K562 (cell line): ENCODE data around the gene DNM1. TPM values are rescaled to one million over a fixed set of nuclear protein-coding genes. Genes with fewer than 3 reads are reported as not detected.

Experiments used
- ARID3A ChIP-seq: IDR thresholded peaks from 2 replicates; pipeline ENCODE4 v1.6.1; 2012; ENCODE audit warnings: low read depth, low read length, improper control_type of control experiment, borderline replicate concordance
- CHCHD3 ChIP-seq: fragments of 250-450 bp; sonication (Bioruptor Pico); IDR thresholded peaks from 2 replicates; pipeline ENCODE4 v2.1.2; 2022; ENCODE audit warnings: mild to moderate bottlenecking
- ELF1 ChIP-seq: fragments of 200-800 bp; sonication (Bioruptor generic); IDR thresholded peaks from 2 replicates; pipeline ENCODE4 v1.6.1; 2016; ENCODE audit warnings: missing genetic modification characterization, missing compliant biosample characterization
- FIP1L1 ChIP-seq: fragments of 200-400 bp; formaldehyde crosslinking; IDR thresholded peaks from 2 replicates; pipeline ENCODE4 v1.6.1; 2018; ENCODE audit warnings: mild to moderate bottlenecking, low read depth, low read length; ENCODE audit not compliant: poor library complexity, severe bottlenecking
- FOXA1 ChIP-seq: fragments of 450-650 bp; IDR thresholded peaks from 2 replicates; pipeline ENCODE4 v1.6.1; 2016; ENCODE audit warnings: mild to moderate bottlenecking, borderline replicate concordance
- HCFC1 ChIP-seq: IDR thresholded peaks from 2 replicates; pipeline ENCODE4 v1.6.1; 2012; ENCODE audit warnings: low read depth, low read length, improper control_type of control experiment
- HDAC6 ChIP-seq: IDR thresholded peaks from 2 replicates; pipeline ENCODE4 v1.6.1; 2012; ENCODE audit warnings: low read depth, mild to moderate bottlenecking, control low read depth, inconsistent platforms, low read length, moderate library complexity
- HES1 ChIP-seq: fragments of 450-650 bp; IDR thresholded peaks from 2 replicates; pipeline ENCODE4 v1.6.1; 2016; ENCODE audit warnings: low read depth, mild to moderate bottlenecking, moderate library complexity
- KDM2B ChIP-seq: fragments of 250-450 bp; sonication (Bioruptor Pico); IDR thresholded peaks from 2 replicates; pipeline ENCODE4 v1.8.0; 2021; ENCODE audit warnings: mild to moderate bottlenecking, moderate library complexity
- LARP7 ChIP-seq: fragments of 450-650 bp; IDR thresholded peaks from 2 replicates; pipeline ENCODE4 v1.6.1; 2016
- NCOR1 ChIP-seq: fragments of 450-650 bp; IDR thresholded peaks from 2 replicates; pipeline ENCODE4 v1.6.1; 2016; ENCODE audit warnings: mild to moderate bottlenecking, moderate library complexity
- PHF8 ChIP-seq: fragments of 200-600 bp; sonication (generic); IDR thresholded peaks from 2 replicates; pipeline ENCODE4 v1.6.1; 2012; ENCODE audit warnings: mixed run types, mild to moderate bottlenecking, inconsistent platforms, low read length, moderate library complexity, borderline replicate concordance
- POLR2G ChIP-seq: fragments of 200-400 bp; formaldehyde crosslinking; IDR thresholded peaks from 2 replicates; pipeline ENCODE4 v1.6.1; 2017; ENCODE audit warnings: low read depth, mild to moderate bottlenecking, antibody characterized with exemption, low read length, moderate library complexity
- PPARD ChIP-seq: fragments of 250-450 bp; sonication (Bioruptor Pico); IDR thresholded peaks from 2 replicates; pipeline ENCODE4 v1.8.0; 2022; ENCODE audit warnings: inconsistent platforms, mild to moderate bottlenecking, moderate library complexity
- SMARCC2 ChIP-seq: fragments of 450-650 bp; IDR thresholded peaks from 2 replicates; pipeline ENCODE4 v1.6.1; 2017; ENCODE audit warnings: antibody characterized with exemption, moderate library complexity, mild to moderate bottlenecking, low read depth
- TAF15 ChIP-seq: fragments of 200-400 bp; formaldehyde crosslinking; IDR thresholded peaks from 2 replicates; pipeline ENCODE4 v1.6.1; 2017; ENCODE audit warnings: mild to moderate bottlenecking, low read depth, low read length, moderate library complexity
- TEAD2 ChIP-seq: fragments of 450-650 bp; IDR thresholded peaks from 2 replicates; pipeline ENCODE4 v1.6.1; 2016; ENCODE audit warnings: missing genetic modification characterization, control low read depth, missing compliant biosample characterization
- ZNF212 ChIP-seq: fragments of 450-650 bp; formaldehyde crosslinking; IDR thresholded peaks from 2 replicates; pipeline ENCODE4 v1.4.0; 2020; ENCODE audit warnings: mild to moderate bottlenecking
- ZNF444 ChIP-seq: fragments of 250-450 bp; sonication (Bioruptor Pico); IDR thresholded peaks from 2 replicates; pipeline ENCODE4 v1.4.0; 2020; ENCODE audit warnings: mild to moderate bottlenecking, moderate library complexity
- ZNF551 ChIP-seq: fragments of 250-450 bp; sonication (Bioruptor Pico); IDR thresholded peaks from 2 replicates; pipeline ENCODE4 v1.5.0; 2021; ENCODE audit warnings: mild to moderate bottlenecking, moderate library complexity
- ZNF57 ChIP-seq: fragments of 450-650 bp; formaldehyde crosslinking; IDR thresholded peaks from 2 replicates; pipeline ENCODE4 v1.4.0; 2020; ENCODE audit warnings: mild to moderate bottlenecking, moderate library complexity
- ZNF695 ChIP-seq: fragments of 450-650 bp; formaldehyde crosslinking; IDR thresholded peaks from 2 replicates; pipeline ENCODE4 v1.4.0; 2020; ENCODE audit warnings: mild to moderate bottlenecking, moderate library complexity
- polyA plus RNA-seq, 8 experiments: library from polyadenylated mRNA; depleted of rRNA in 4 of 8; stranded (reverse) in 5 of 8; unstranded in 3 of 8; fragments of >200 nt; fragmentation: Nextera tagmentation in 2 of 8; fragmentation: Illumina TruSeq in 1 of 8; extraction: Ambion mirVana in 2 of 8; extraction: Trizol in 1 of 8; gene quantifications; 2 replicates each; pipeline versions ENCODE4 v1.2.1 to v1.2.3, GENCODE V29; 2011 to 2014; ENCODE audit warnings: inconsistent platforms in 1 of 8, missing spikeins in 1 of 8
- total RNA-seq, 7 experiments: library from RNA; depleted of rRNA in 6 of 7; stranded (reverse); fragments of >200 nt in 6 of 7; fragmentation: Illumina TruSeq in 2 of 7; extraction: Trizol in 2 of 7; gene quantifications; 2 replicates each; pipeline versions ENCODE4 v1.2.1 to v1.2.3, GENCODE V29; 2011 to 2021; ENCODE audit warnings: low replicate concordance in 1 of 7
- TF ChIP-seq, protein P1 (sequence below): sonication (generic); formaldehyde crosslinking; IDR thresholded peaks from 2 replicates; pipeline ENCODE4 v1.8.0; 2023; ENCODE audit warnings: mild to moderate bottlenecking, missing genetic modification reagents
- TF ChIP-seq, protein P2 (sequence below): fragments of 250-450 bp; sonication (Bioruptor Pico); IDR thresholded peaks from 2 replicates; pipeline ENCODE4 v1.4.0; 2020

Gene DNM1
- total and polyA plus RNA-seq, 9 of the 15 experiments (the other 6 are each of a cell fraction or from before 2014, with no cell fraction given), result 0.39 to 23.1 (median 9.1) TPM

GRCh38 chr9:128203024-128203706 is at the start of gene DNM1 (continued):
- TF ChIP-seq HCFC1 (peak; percentile 99), CHCHD3 (CRISPR knock-in tag) (no peak), TAF15 (no peak), LARP7 (peak; percentile 66; the same call in 1 of the 2 replicates), HDAC6 (peak; percentile 66; the same call in 1 of the 2 replicates), PHF8 (peak; percentile 73; the same call in 1 of the 2 replicates), ZNF695 (CRISPR knock-in tag) (peak; percentile 62; the same call in 1 of the 2 replicates), TEAD2 (tag) (no peak), SMARCC2 (no peak), ELF1 (tag) (no peak), FIP1L1 (peak; percentile 55), NCOR1 (no peak), FOXA1 (no peak), ZNF212 (CRISPR knock-in tag) (0 out of 2 replicates have a peak, but pooled peaks have one; percentile 34), ZNF444 (no peak), HES1 (no peak), ZNF57 (CRISPR knock-in tag) (0 out of 2 replicates have a peak, but pooled peaks have one; percentile 73), KDM2B (CRISPR knock-in tag) (peak; percentile 97), PPARD (CRISPR knock-in tag) (peak; percentile 74), ZNF551 (CRISPR knock-in tag) (no peak), ARID3A (0 out of 2 replicates have a peak, but pooled peaks have one; percentile 12), POLR2G (peak; percentile 69)
- TF ChIP-seq, protein P1, sequence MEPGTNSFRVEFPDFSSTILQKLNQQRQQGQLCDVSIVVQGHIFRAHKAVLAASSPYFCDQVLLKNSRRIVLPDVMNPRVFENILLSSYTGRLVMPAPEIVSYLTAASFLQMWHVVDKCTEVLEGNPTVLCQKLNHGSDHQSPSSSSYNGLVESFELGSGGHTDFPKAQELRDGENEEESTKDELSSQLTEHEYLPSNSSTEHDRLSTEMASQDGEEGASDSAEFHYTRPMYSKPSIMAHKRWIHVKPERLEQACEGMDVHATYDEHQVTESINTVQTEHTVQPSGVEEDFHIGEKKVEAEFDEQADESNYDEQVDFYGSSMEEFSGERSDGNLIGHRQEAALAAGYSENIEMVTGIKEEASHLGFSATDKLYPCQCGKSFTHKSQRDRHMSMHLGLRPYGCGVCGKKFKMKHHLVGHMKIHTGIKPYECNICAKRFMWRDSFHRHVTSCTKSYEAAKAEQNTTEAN, result no peak
- TF ChIP-seq, protein P2, sequence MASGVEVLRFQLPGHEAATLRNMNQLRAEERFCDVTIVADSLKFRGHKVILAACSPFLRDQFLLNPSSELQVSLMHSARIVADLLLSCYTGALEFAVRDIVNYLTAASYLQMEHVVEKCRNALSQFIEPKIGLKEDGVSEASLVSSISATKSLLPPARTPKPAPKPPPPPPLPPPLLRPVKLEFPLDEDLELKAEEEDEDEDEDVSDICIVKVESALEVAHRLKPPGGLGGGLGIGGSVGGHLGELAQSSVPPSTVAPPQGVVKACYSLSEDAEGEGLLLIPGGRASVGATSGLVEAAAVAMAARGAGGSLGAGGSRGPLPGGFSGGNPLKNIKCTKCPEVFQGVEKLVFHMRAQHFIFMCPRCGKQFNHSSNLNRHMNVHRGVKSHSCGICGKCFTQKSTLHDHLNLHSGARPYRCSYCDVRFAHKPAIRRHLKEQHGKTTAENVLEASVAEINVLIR (CRISPR knock-in tag), result 0 out of 2 replicates have a peak, but pooled peaks have one; percentile 41
